HEK293 (cell line): Measurements from ENCODE around the gene WDPCP.

Experiments used
- BCL11A ChIP-seq: fragments of 450-650 bp; formaldehyde crosslinking; IDR thresholded peaks from 2 replicates; pipeline ENCODE4 v1.5.1; 2016; ENCODE audit warnings: low read depth, missing biosample characterization, missing genetic modification characterization
- YY1 ChIP-seq: fragments of 450-650 bp; formaldehyde crosslinking; IDR thresholded peaks from 2 replicates; pipeline ENCODE4 v1.5.1; 2018; ENCODE audit warnings: missing biosample characterization, missing genetic modification characterization
- ZBTB17 ChIP-seq: fragments of 450-650 bp; formaldehyde crosslinking; IDR thresholded peaks from 2 replicates; pipeline ENCODE4 v1.5.1; 2016; ENCODE audit warnings: missing biosample characterization, missing genetic modification characterization
- ZBTB20 ChIP-seq: fragments of 450-650 bp; formaldehyde crosslinking; IDR thresholded peaks from 2 replicates; pipeline ENCODE4 v1.5.1; 2016; ENCODE audit warnings: missing biosample characterization, missing genetic modification characterization
- ZBTB48 ChIP-seq: fragments of 450-650 bp; formaldehyde crosslinking; IDR thresholded peaks from 2 replicates; pipeline ENCODE4 v1.5.1; 2016; ENCODE audit warnings: missing biosample characterization, missing genetic modification characterization
- ZBTB7A ChIP-seq: fragments of 450-650 bp; formaldehyde crosslinking; IDR thresholded peaks from 2 replicates; pipeline ENCODE4 v1.5.1; 2016; ENCODE audit warnings: low read depth, missing biosample characterization, missing genetic modification characterization
- ZNF140 ChIP-seq: fragments of 450-650 bp; formaldehyde crosslinking; IDR thresholded peaks from 2 replicates; pipeline ENCODE4 v1.5.1; 2016; ENCODE audit warnings: missing biosample characterization, missing genetic modification characterization
- ZNF510 ChIP-seq: fragments of 450-650 bp; formaldehyde crosslinking; IDR thresholded peaks from 2 replicates; pipeline ENCODE4 v1.5.1; 2018; ENCODE audit warnings: mild to moderate bottlenecking, missing genetic modification characterization, missing biosample characterization; ENCODE audit not compliant: insufficient replicate concordance
- ZNF623 ChIP-seq: fragments of 450-650 bp; formaldehyde crosslinking; IDR thresholded peaks from 2 replicates; pipeline ENCODE4 v1.5.1; 2016; ENCODE audit warnings: missing biosample characterization, missing genetic modification characterization
- TF ChIP-seq, protein P1 (sequence below): fragments of 450-650 bp; formaldehyde crosslinking; IDR thresholded peaks from 2 replicates; pipeline ENCODE4 v1.5.1; 2016; ENCODE audit warnings: missing biosample characterization, missing genetic modification characterization
- TF ChIP-seq, protein P2 (sequence below): fragments of 450-650 bp; formaldehyde crosslinking; IDR thresholded peaks from 2 replicates; pipeline ENCODE4 v1.5.1; 2016; ENCODE audit warnings: missing biosample characterization, missing genetic modification characterization
- TF ChIP-seq, protein P3 (sequence below): fragments of 450-650 bp; formaldehyde crosslinking; IDR thresholded peaks from 2 replicates; pipeline ENCODE4 v1.5.1; 2016; ENCODE audit warnings: missing biosample characterization, missing genetic modification characterization
- TF ChIP-seq, protein P4 (sequence below): fragments of 450-650 bp; formaldehyde crosslinking; IDR thresholded peaks from 2 replicates; pipeline ENCODE4 v1.5.1; 2016; ENCODE audit warnings: missing biosample characterization, missing genetic modification characterization

DNA sequence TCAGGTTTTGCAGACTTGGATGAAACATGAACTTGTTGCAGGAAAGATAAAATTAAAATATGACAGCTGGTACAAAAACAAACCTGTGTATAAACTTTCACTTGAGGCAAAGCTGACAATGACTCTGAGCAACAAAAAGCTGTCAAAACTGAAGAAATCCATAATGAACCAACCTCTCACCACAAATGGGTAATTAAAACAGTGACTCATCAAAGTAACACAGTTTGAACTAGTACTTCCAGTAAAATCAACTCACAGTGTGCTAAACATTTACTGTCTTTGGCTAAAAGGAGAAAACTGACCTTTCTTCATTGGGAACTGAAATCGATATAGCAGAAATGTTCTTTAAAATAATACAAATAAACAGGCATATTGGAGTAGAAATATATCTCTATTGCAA is 209.7 kb downstream of the WDPCP start:
- TF ChIP-seq ZBTB20 (tag by site-specific recombination) (no peak), ZNF623 (tag by site-specific recombination) (no peak), ZBTB17 (tag by site-specific recombination) (no peak), ZBTB48 (tag by site-specific recombination) (no peak), ZBTB7A (tag by site-specific recombination) (no peak), YY1 (no peak), ZNF140 (tag by site-specific recombination) (no peak), ZNF510 (tag by site-specific recombination) (no peak), BCL11A (tag by site-specific recombination) (no peak)
- TF ChIP-seq, protein P1, sequence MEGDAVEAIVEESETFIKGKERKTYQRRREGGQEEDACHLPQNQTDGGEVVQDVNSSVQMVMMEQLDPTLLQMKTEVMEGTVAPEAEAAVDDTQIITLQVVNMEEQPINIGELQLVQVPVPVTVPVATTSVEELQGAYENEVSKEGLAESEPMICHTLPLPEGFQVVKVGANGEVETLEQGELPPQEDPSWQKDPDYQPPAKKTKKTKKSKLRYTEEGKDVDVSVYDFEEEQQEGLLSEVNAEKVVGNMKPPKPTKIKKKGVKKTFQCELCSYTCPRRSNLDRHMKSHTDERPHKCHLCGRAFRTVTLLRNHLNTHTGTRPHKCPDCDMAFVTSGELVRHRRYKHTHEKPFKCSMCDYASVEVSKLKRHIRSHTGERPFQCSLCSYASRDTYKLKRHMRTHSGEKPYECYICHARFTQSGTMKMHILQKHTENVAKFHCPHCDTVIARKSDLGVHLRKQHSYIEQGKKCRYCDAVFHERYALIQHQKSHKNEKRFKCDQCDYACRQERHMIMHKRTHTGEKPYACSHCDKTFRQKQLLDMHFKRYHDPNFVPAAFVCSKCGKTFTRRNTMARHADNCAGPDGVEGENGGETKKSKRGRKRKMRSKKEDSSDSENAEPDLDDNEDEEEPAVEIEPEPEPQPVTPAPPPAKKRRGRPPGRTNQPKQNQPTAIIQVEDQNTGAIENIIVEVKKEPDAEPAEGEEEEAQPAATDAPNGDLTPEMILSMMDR (tag by site-specific recombination), result no peak
- TF ChIP-seq, protein P2, sequence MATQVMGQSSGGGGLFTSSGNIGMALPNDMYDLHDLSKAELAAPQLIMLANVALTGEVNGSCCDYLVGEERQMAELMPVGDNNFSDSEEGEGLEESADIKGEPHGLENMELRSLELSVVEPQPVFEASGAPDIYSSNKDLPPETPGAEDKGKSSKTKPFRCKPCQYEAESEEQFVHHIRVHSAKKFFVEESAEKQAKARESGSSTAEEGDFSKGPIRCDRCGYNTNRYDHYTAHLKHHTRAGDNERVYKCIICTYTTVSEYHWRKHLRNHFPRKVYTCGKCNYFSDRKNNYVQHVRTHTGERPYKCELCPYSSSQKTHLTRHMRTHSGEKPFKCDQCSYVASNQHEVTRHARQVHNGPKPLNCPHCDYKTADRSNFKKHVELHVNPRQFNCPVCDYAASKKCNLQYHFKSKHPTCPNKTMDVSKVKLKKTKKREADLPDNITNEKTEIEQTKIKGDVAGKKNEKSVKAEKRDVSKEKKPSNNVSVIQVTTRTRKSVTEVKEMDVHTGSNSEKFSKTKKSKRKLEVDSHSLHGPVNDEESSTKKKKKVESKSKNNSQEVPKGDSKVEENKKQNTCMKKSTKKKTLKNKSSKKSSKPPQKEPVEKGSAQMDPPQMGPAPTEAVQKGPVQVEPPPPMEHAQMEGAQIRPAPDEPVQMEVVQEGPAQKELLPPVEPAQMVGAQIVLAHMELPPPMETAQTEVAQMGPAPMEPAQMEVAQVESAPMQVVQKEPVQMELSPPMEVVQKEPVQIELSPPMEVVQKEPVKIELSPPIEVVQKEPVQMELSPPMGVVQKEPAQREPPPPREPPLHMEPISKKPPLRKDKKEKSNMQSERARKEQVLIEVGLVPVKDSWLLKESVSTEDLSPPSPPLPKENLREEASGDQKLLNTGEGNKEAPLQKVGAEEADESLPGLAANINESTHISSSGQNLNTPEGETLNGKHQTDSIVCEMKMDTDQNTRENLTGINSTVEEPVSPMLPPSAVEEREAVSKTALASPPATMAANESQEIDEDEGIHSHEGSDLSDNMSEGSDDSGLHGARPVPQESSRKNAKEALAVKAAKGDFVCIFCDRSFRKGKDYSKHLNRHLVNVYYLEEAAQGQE, result no peak
- TF ChIP-seq, protein P3, sequence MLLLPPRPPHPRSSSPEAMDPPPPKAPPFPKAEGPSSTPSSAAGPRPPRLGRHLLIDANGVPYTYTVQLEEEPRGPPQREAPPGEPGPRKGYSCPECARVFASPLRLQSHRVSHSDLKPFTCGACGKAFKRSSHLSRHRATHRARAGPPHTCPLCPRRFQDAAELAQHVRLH (tag by site-specific recombination), result no peak
- TF ChIP-seq, protein P4, sequence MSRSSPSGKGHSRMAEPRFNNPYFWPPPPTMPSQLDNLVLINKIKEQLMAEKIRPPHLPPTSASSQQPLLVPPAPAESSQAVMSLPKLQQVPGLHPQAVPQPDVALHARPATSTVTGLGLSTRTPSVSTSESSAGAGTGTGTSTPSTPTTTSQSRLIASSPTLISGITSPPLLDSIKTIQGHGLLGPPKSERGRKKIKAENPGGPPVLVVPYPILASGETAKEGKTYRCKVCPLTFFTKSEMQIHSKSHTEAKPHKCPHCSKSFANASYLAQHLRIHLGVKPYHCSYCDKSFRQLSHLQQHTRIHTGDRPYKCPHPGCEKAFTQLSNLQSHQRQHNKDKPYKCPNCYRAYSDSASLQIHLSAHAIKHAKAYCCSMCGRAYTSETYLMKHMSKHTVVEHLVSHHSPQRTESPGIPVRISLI (tag by site-specific recombination), result no peak
